Measurements from ENCODE around the gene PARM1.

Gene PARM1

GRCh38 chr4:75046641-75047040 is 113.7 kb downstream of the PARM1 start (continued):
- TF ChIP-seq ZNF549 (tag by site-specific recombination; IDR thresholded peaks at IDR 0.05) = no peak

- CTCF ChIA-PET = no interaction called here
Measured at GRCh38 chr4:75048208-75048879, 115.4 kb downstream of the PARM1 start.

GRCh38 chr4:75051431-75051830 is 118.5 kb downstream of the PARM1 start:
- H3K4me3 ChIP-seq (ENCODE audit: low read depth, low read length) = no peak overlapping the region
- H3K27ac ChIP-seq (ENCODE audit: extremely low read depth, low read depth, low read length) = no peak overlapping the region
- H3K36me3 ChIP-seq (ENCODE audit: control insufficient read depth in 2 of 2, insufficient read depth in 1 of 2, low read length in 2 of 2) = no peaks in the 10 kb centered on the region
- ChIA-PET POLR2A (no interaction called here), CTCF (no interaction called here)
- no peaks in the 10 kb centered on the region for H3K4me1 ChIP-seq (ENCODE audit: control insufficient read depth, insufficient read depth, low read length)
- no peaks in the 10 kb centered on the region for H3K9me3 ChIP-seq (ENCODE audit: control insufficient read depth, insufficient read depth, low read depth, low read length)
- no peak for TF ChIP-seq ZNF280D (tag by site-specific recombination; IDR thresholded peaks at IDR 0.05)
- no peak for TF ChIP-seq ZFP69B (tag by site-specific recombination; IDR thresholded peaks at IDR 0.05)
- no peak for TF ChIP-seq ZNF423 (tag by site-specific recombination; IDR thresholded peaks at IDR 0.05)
- TF ChIP-seq ZNF664 (tag by site-specific recombination; IDR thresholded peaks at IDR 0.05) = no peak
- no peak for TF ChIP-seq ZNF146 (tag by site-specific recombination; IDR thresholded peaks at IDR 0.05)
- no peak for TF ChIP-seq ZNF660 (tag by site-specific recombination; IDR thresholded peaks at IDR 0.05)
- no peak for TF ChIP-seq KLF8 (tag by site-specific recombination; IDR thresholded peaks at IDR 0.05)
- no peak for TF ChIP-seq ZNF843 (tag by site-specific recombination; IDR thresholded peaks at IDR 0.05)
- TF ChIP-seq ZNF701 (tag by site-specific recombination; IDR thresholded peaks at IDR 0.05) = no peak
- no peak for TF ChIP-seq ZFP3 (tag by site-specific recombination; IDR thresholded peaks at IDR 0.05; ENCODE audit: low read depth)
- TF ChIP-seq ZNF830 (tag by site-specific recombination; IDR thresholded peaks at IDR 0.05; ENCODE audit: low read depth) = no peak

More at GRCh38 chr4:75048208-75048879, 115.4 kb downstream of the PARM1 start:
- TF ChIP-seq ZNF280C (tag by site-specific recombination; IDR thresholded peaks at IDR 0.05) = no peak
- no peak for TF ChIP-seq PBX3 (CRISPR knock-in tag; IDR thresholded peaks at IDR 0.05)
- TF ChIP-seq ZBTB26 (tag by site-specific recombination; optimal IDR thresholded peaks at IDR 0.05) = no peak
- no peak for TF ChIP-seq ZNF529 (tag by site-specific recombination; IDR thresholded peaks at IDR 0.05; ENCODE audit: insufficient replicate concordance)
- no peak for TF ChIP-seq TRIM28 (IDR thresholded peaks at IDR 0.05; ENCODE audit: borderline replicate concordance, low read length)
- TF ChIP-seq SP7 (tag by site-specific recombination; IDR thresholded peaks at IDR 0.05) = no peak
- TF ChIP-seq ZNF558 (tag by site-specific recombination; IDR thresholded peaks at IDR 0.05) = no peak
- TF ChIP-seq ZNF121 (tag by site-specific recombination; IDR thresholded peaks at IDR 0.05) = no peak
- no peak for TF ChIP-seq GLI4 (tag by site-specific recombination; IDR thresholded peaks at IDR 0.05)
- TF ChIP-seq ZBTB6 (tag by site-specific recombination; IDR thresholded peaks at IDR 0.05) = no peak
- no peak for TF ChIP-seq ZNF175 (tag by site-specific recombination; IDR thresholded peaks at IDR 0.05)
- TF ChIP-seq ZNF184 (tag by site-specific recombination; IDR thresholded peaks at IDR 0.05) = no peak
- POLR2A ChIA-PET = no interaction called here
- Histone ChIP-seq H3K27ac (ENCODE audit: extremely low read depth, low read depth, low read length) (no peak overlapping the region), H3K4me3 (ENCODE audit: low read depth, low read length) (no peak overlapping the region), H3K9me3 (ENCODE audit: control insufficient read depth, insufficient read depth, low read depth, low read length) (no peaks in the 10 kb centered on the region), H3K36me3 (ENCODE audit: control insufficient read depth in 2 of 2, insufficient read depth in 1 of 2, low read length in 2 of 2) (no peaks in the 10 kb centered on the region), H3K4me1 (ENCODE audit: control insufficient read depth, insufficient read depth, low read length) (no peaks in the 10 kb centered on the region)
